ENCODE measurements around the gene LITAF.
"Not testable (repeated sequence)": the region's sequence is repeated elsewhere in the genome, so short reads cannot be mapped to it uniquely, and the experiment has no call there.

LITAF gene

GRCh38 chr16:11507350-11507749, 79.4 kb downstream of the LITAF start:
- Histone ChIP-seq H3K27me3 (ENCODE audit: insufficient read depth, poor library complexity, severe bottlenecking) (no peaks in the 10 kb centered on the region), H3K4me3 (replicated peaks; ENCODE audit: insufficient read depth, low read length) (no peak overlapping the region), H3K27ac (replicated peaks) (no peak overlapping the region)
- TF ChIP-seq POLR2AphosphoS5 (IDR thresholded peaks at IDR 0.05; ENCODE audit: low read depth) (no peak), SPI1 (IDR thresholded peaks at IDR 0.05; ENCODE audit: borderline replicate concordance, low read depth) (no peak)
- no peak for DNase-seq (ENCODE audit: low read depth in 1 of 2, low spot score in 1 of 2)

GRCh38 chr16:11506741-11507305, 79.9 kb downstream of the LITAF start:
- no peaks in the 10 kb centered on the region for H3K27me3 ChIP-seq (ENCODE audit: insufficient read depth, poor library complexity, severe bottlenecking)
- TF ChIP-seq SPI1 (IDR thresholded peaks at IDR 0.05; ENCODE audit: borderline replicate concordance, low read depth) (no peak), CTCF (IDR thresholded peaks at IDR 0.05; ENCODE audit: insufficient read depth, low read length) (peak; percentile 5), POLR2AphosphoS5 (IDR thresholded peaks at IDR 0.05; ENCODE audit: low read depth) (no peak)
- no peak overlapping the region for H3K4me3 ChIP-seq (replicated peaks; ENCODE audit: insufficient read depth, low read length)
- 0 out of 2 replicates have a peak overlapping the region, but pooled peaks have one; percentile 13 for H3K27ac ChIP-seq (replicated peaks)
- peak in 1 of 2 experiments; percentile 40 for DNase-seq (ENCODE audit: low read depth in 1 of 2, low spot score in 1 of 2)

- not testable (repeated sequence) for H3K27ac ChIP-seq (replicated peaks); DNase-seq (ENCODE audit: low read depth in 1 of 2, low spot score in 1 of 2); H3K4me3 ChIP-seq (replicated peaks; ENCODE audit: insufficient read depth, low read length); H3K27me3 ChIP-seq (ENCODE audit: insufficient read depth, poor library complexity, severe bottlenecking)
Measured at GRCh38 chr16:11504261-11504660, 82.5 kb downstream of the LITAF start.

- DNase-seq (ENCODE audit: low read depth in 1 of 2, low spot score in 1 of 2), result no peak
- Histone ChIP-seq H3K27me3 (ENCODE audit: insufficient read depth, poor library complexity, severe bottlenecking) (no peaks in the 10 kb centered on the region), H3K4me3 (replicated peaks; ENCODE audit: insufficient read depth, low read length) (no peak overlapping the region), H3K27ac (replicated peaks) (no peak overlapping the region)
- TF ChIP-seq GABPA (IDR thresholded peaks at IDR 0.05; ENCODE audit: low read depth) (no peak), SPI1 (IDR thresholded peaks at IDR 0.05; ENCODE audit: borderline replicate concordance, low read depth) (no peak), REST (IDR thresholded peaks at IDR 0.05; ENCODE audit: insufficient replicate concordance, low read depth) (no peak)
Measured at GRCh38 chr16:11503566-11503965, 83.2 kb downstream of the LITAF start.

- Histone ChIP-seq H3K27me3 (ENCODE audit: insufficient read depth, poor library complexity, severe bottlenecking) (no peaks in the 10 kb centered on the region), H3K4me3 (replicated peaks; ENCODE audit: insufficient read depth, low read length) (no peak overlapping the region), H3K27ac (replicated peaks) (no peak overlapping the region)
- TF ChIP-seq GABPA (IDR thresholded peaks at IDR 0.05; ENCODE audit: low read depth) (no peak), REST (IDR thresholded peaks at IDR 0.05; ENCODE audit: insufficient replicate concordance, low read depth) (no peak), POLR2AphosphoS5 (IDR thresholded peaks at IDR 0.05; ENCODE audit: low read depth) (no peak), SPI1 (IDR thresholded peaks at IDR 0.05; ENCODE audit: borderline replicate concordance, low read depth) (no peak), CTCF (IDR thresholded peaks at IDR 0.05; ENCODE audit: insufficient read depth, low read length) (no peak)
- DNase-seq (ENCODE audit: low read depth in 1 of 2, low spot score in 1 of 2), result no peak
Measured at GRCh38 chr16:11502239-11502638, 84.5 kb downstream of the LITAF start.
